ENCODE data around the gene BAHCC1. TPM values are rescaled to one million over a fixed set of nuclear protein-coding genes. Genes with fewer than 3 reads are reported as not detected.

Gene BAHCC1
- total RNA-seq, 1 experiment from 2014 or later = 9.9 TPM

- H3K27me3 ChIP-seq (ENCODE audit: low read length) = no peaks in the 10 kb centered on the region
- POLR2A ChIA-PET (ENCODE audit: unreplicated experiment) = no interaction called here
- H3K4me1 ChIP-seq (ENCODE audit: insufficient read depth, low read length) = peaks cover 3% of the 10 kb centered on the region
- no peaks in the 10 kb centered on the region for H4K20me1 ChIP-seq (ENCODE audit: low read length)
- H3K27ac ChIP-seq (ENCODE audit: low read length) = no peak overlapping the region
- no peak overlapping the region for H3K9ac ChIP-seq (ENCODE audit: low read length)
- no TSS peak for BruUV-seq (replicated peaks)
- intact Hi-C loops (cut with micrococcal nuclease) = no loop called here
- DNase-seq = no peak
- no peaks in the 10 kb centered on the region for H3K79me2 ChIP-seq (ENCODE audit: low read length)
- H3K9me3 ChIP-seq (ENCODE audit: low read length) = no peaks in the 10 kb centered on the region
- H3F3A ChIP-seq (ENCODE audit: low read length, unreplicated experiment) = no peaks in the 10 kb centered on the region
- CTCF ChIA-PET = no interaction called here
- ATAC-seq = no peak
- H3K4me3 ChIP-seq (ENCODE audit: low read length) = no peak overlapping the region
- H2AFZ ChIP-seq (ENCODE audit: low read length) = no peak overlapping the region
- TF ChIP-seq EZH2 (IDR thresholded peaks at IDR 0.05; ENCODE audit: low read length, unreplicated experiment) = no peak
- TF ChIP-seq, protein P1, sequence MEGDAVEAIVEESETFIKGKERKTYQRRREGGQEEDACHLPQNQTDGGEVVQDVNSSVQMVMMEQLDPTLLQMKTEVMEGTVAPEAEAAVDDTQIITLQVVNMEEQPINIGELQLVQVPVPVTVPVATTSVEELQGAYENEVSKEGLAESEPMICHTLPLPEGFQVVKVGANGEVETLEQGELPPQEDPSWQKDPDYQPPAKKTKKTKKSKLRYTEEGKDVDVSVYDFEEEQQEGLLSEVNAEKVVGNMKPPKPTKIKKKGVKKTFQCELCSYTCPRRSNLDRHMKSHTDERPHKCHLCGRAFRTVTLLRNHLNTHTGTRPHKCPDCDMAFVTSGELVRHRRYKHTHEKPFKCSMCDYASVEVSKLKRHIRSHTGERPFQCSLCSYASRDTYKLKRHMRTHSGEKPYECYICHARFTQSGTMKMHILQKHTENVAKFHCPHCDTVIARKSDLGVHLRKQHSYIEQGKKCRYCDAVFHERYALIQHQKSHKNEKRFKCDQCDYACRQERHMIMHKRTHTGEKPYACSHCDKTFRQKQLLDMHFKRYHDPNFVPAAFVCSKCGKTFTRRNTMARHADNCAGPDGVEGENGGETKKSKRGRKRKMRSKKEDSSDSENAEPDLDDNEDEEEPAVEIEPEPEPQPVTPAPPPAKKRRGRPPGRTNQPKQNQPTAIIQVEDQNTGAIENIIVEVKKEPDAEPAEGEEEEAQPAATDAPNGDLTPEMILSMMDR (conservative IDR thresholded peaks at IDR 0.05; ENCODE audit: low read depth, low read length) = no peak
- no peak for TF ChIP-seq EZH2phosphoT487 (IDR thresholded peaks at IDR 0.05; ENCODE audit: borderline replicate concordance, low read length)
- H3K36me3 ChIP-seq (ENCODE audit: low read depth, low read length) = no peaks in the 10 kb centered on the region
- no peak overlapping the region for H3K4me2 ChIP-seq (ENCODE audit: low read length)
- no peaks in the 10 kb centered on the region for H3K9me2 ChIP-seq (replicated peaks; ENCODE audit: low read length)
Observed at GRCh38 chr17:81481815-81482505, 86.7 kb downstream of the BAHCC1 start.

DNA sequence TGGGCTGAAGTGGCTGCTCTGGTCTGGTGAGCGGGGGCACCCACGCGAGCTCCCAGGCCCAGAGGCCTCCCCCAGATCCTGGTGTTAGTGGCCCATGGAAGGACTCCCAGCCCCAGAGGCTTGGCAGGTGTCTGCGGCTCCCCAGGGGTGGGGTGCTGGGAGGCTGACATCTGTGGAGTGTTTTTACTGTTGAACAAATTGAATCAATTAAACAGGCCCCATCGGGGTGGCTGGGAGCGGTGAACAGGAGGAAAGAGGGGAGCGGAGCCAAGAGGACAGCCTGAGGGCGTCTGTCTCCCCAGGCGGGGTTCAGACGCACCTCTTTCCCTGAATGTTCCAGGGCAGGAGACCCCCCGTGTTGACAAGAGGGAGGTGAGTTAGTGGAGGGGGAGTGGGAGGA is 87.4 kb downstream of the BAHCC1 start:
- DNase-seq = no peak
- H3K9ac ChIP-seq (ENCODE audit: low read length) = no peak overlapping the region
- no peaks in the 10 kb centered on the region for H3K9me3 ChIP-seq (ENCODE audit: low read length)
- no peak overlapping the region for H3K4me3 ChIP-seq (ENCODE audit: low read length)
- ChIA-PET CTCF (no interaction called here), POLR2A (ENCODE audit: unreplicated experiment) (no interaction called here)
- H3K9me2 ChIP-seq (replicated peaks; ENCODE audit: low read length) = no peaks in the 10 kb centered on the region
- no peak for ATAC-seq
- BruUV-seq (replicated peaks) = no TSS peak
- no peaks in the 10 kb centered on the region for H3K36me3 ChIP-seq (ENCODE audit: low read depth, low read length)
- intact Hi-C loops (cut with micrococcal nuclease) = no loop called here
- no peak overlapping the region for H3K27ac ChIP-seq (ENCODE audit: low read length)
- no peak overlapping the region for H3K4me2 ChIP-seq (ENCODE audit: low read length)
- no peaks in the 10 kb centered on the region for H3F3A ChIP-seq (ENCODE audit: low read length, unreplicated experiment)
- TF ChIP-seq EZH2phosphoT487 (IDR thresholded peaks at IDR 0.05; ENCODE audit: borderline replicate concordance, low read length) (no peak), EZH2 (IDR thresholded peaks at IDR 0.05; ENCODE audit: low read length, unreplicated experiment) (no peak)
- TF ChIP-seq, protein P1 (conservative IDR thresholded peaks at IDR 0.05; ENCODE audit: low read depth, low read length) = no peak
- H2AFZ ChIP-seq (ENCODE audit: low read length) = no peak overlapping the region
- no peaks in the 10 kb centered on the region for H4K20me1 ChIP-seq (ENCODE audit: low read length)
- peaks cover 8% of the 10 kb centered on the region for H3K4me1 ChIP-seq (ENCODE audit: insufficient read depth, low read length)
- no peaks in the 10 kb centered on the region for H3K79me2 ChIP-seq (ENCODE audit: low read length)
- no peaks in the 10 kb centered on the region for H3K27me3 ChIP-seq (ENCODE audit: low read length)

- ATAC-seq = no peak
- BruUV-seq (replicated peaks) = no TSS peak
- Histone ChIP-seq H3K36me3 (ENCODE audit: low read depth, low read length) (no peaks in the 10 kb centered on the region), H3K9ac (ENCODE audit: low read length) (no peak overlapping the region), H3F3A (ENCODE audit: low read length, unreplicated experiment) (no peaks in the 10 kb centered on the region), H3K4me2 (ENCODE audit: low read length) (no peak overlapping the region), H3K4me1 (ENCODE audit: insufficient read depth, low read length) (peaks cover 11% of the 10 kb centered on the region), H2AFZ (ENCODE audit: low read length) (no peak overlapping the region), H3K9me2 (replicated peaks; ENCODE audit: low read length) (no peaks in the 10 kb centered on the region), H3K9me3 (ENCODE audit: low read length) (no peaks in the 10 kb centered on the region), H3K79me2 (ENCODE audit: low read length) (no peaks in the 10 kb centered on the region), H3K4me3 (ENCODE audit: low read length) (no peak overlapping the region), H4K20me1 (ENCODE audit: low read length) (no peaks in the 10 kb centered on the region), H3K27me3 (ENCODE audit: low read length) (no peaks in the 10 kb centered on the region), H3K27ac (ENCODE audit: low read length) (no peak overlapping the region)
- TF ChIP-seq EZH2 (IDR thresholded peaks at IDR 0.05; ENCODE audit: low read length, unreplicated experiment) = no peak
- TF ChIP-seq, protein P1 (conservative IDR thresholded peaks at IDR 0.05; ENCODE audit: low read depth, low read length) = no peak
- no peak for TF ChIP-seq EZH2phosphoT487 (IDR thresholded peaks at IDR 0.05; ENCODE audit: borderline replicate concordance, low read length)
- CTCF ChIA-PET = no interaction called here
- POLR2A ChIA-PET (ENCODE audit: unreplicated experiment) = no interaction called here
- DNase-seq = no peak
- intact Hi-C loops (cut with micrococcal nuclease) = no loop called here
Observed at GRCh38 chr17:81483085-81483861, 88.0 kb downstream of the BAHCC1 start.
